H1 (cell line): Measurements from ENCODE around the gene RASGEF1C. TPM values are rescaled to one million over a fixed set of nuclear protein-coding genes. Genes with fewer than 3 reads are reported as not detected.

Source experiments
- CTCF ChIA-PET: fragments of 300-600 bp; sonication (Branson Sonifier 250); formaldehyde crosslinking; loops from one replicate; lab custom pipeline; 2021; ENCODE audit not compliant: partially characterized antibody; lab: Charles Lee
- POLR2A ChIA-PET: fragments of 300-600 bp; sonication (Branson Sonifier 250); formaldehyde crosslinking; loops from one replicate; lab custom pipeline; 2021; ENCODE audit warnings: inconsistent platforms; ENCODE audit not compliant: partially characterized antibody; lab: Charles Lee
- DNase-seq, 2 experiments: peaks; one replicate each; pipeline versions ENCODE4 v3.0.0 to v3.0.0-alpha.2; 2010 to 2022; ENCODE audit warnings: low spot score in 2 of 2, low read depth in 1 of 2, mixed read lengths in 1 of 2
- FAIRE-seq: peaks from 2 replicates; lab custom pipeline; 2011; peaks lifted over from hg19 to GRCh38; lab: Jason Lieb, UNC
- H2AFZ ChIP-seq: 2 replicates; pipeline ENCODE4 v1.8.1; 2012; ENCODE audit warnings: low read length, inconsistent platforms
- H2AK5ac ChIP-seq: 2 replicates; pipeline ENCODE4 v1.6.1; 2013; ENCODE audit warnings: low read depth, low read length
- H2BK120ac ChIP-seq: replicated peaks from 2 replicates; pipeline ENCODE3; 2013; ENCODE audit warnings: low read depth, low read length, inconsistent platforms
- H2BK12ac ChIP-seq: 2 replicates; pipeline ENCODE4 v1.6.1; 2013; ENCODE audit warnings: low read depth, low read length
- H2BK15ac ChIP-seq: 2 replicates; pipeline ENCODE4 v1.6.1; 2013; ENCODE audit warnings: low read length
- H2BK20ac ChIP-seq: 2 replicates; pipeline ENCODE4 v1.6.1; 2013; ENCODE audit warnings: low read length
- H2BK5ac ChIP-seq: 2 replicates; pipeline ENCODE4 v1.6.1; 2013; ENCODE audit warnings: low read depth, low read length
- H3K14ac ChIP-seq: 2 replicates; pipeline ENCODE4 v1.6.1; 2013; ENCODE audit warnings: inconsistent platforms; ENCODE audit not compliant: insufficient read length
- H3K18ac ChIP-seq: 2 replicates; pipeline ENCODE4 v1.6.1; 2013; ENCODE audit warnings: low read length; ENCODE audit errors: extremely low read depth
- H3K23ac ChIP-seq: 2 replicates; pipeline ENCODE4 v1.6.1; 2013; ENCODE audit warnings: inconsistent platforms; ENCODE audit not compliant: insufficient read length
- H3K23me2 ChIP-seq: 2 replicates; pipeline ENCODE4 v1.6.1; 2013; ENCODE audit warnings: low read depth, low read length
- H3K27ac ChIP-seq: 2 replicates; pipeline ENCODE4 v1.6.1; 2011; ENCODE audit warnings: low read depth, low read length, inconsistent platforms
- H3K27me3 ChIP-seq, 4 experiments: replicated peaks in 1 of 4; 1 replicate in 1 of 4; 2 replicates in 3 of 4; pipeline versions ENCODE4 v1.6.1 to v1.8.1; 2011 to 2013; ENCODE audit warnings: low read length in 3 of 4, mild to moderate bottlenecking in 3 of 4, inconsistent platforms in 2 of 4, mixed read lengths in 2 of 4, moderate library complexity in 1 of 4; ENCODE audit not compliant: control insufficient read depth in 3 of 4, insufficient read depth in 3 of 4; ENCODE audit errors: extremely low read depth in 1 of 4
- H3K36me3 ChIP-seq, 4 experiments: 2 replicates each; pipeline versions ENCODE4 v1.6.1 to v1.8.1; 2011 to 2013; ENCODE audit warnings: mild to moderate bottlenecking in 4 of 4, low read length in 3 of 4, moderate library complexity in 2 of 4, control low read depth in 1 of 4, inconsistent platforms in 1 of 4; ENCODE audit not compliant: insufficient read depth in 4 of 4, control insufficient read depth in 2 of 4
- H3K4ac ChIP-seq: replicated peaks from 2 replicates; pipeline ENCODE3; 2013; ENCODE audit warnings: low read length, low read depth, mixed read lengths, inconsistent platforms; ENCODE audit not compliant: insufficient read length
- H3K4me1 ChIP-seq, 4 experiments: replicated peaks in 1 of 4; 1 replicate in 1 of 4; 2 replicates in 3 of 4; pipeline versions ENCODE4 v1.6.1 to v1.8.1; 2011 to 2013; ENCODE audit warnings: low read length in 3 of 4, inconsistent platforms in 2 of 4, mixed read lengths in 1 of 4; ENCODE audit not compliant: insufficient read depth in 4 of 4, control insufficient read depth in 3 of 4
- H3K4me2 ChIP-seq, 2 experiments: 2 replicates each; pipeline versions ENCODE4 v1.6.1 to v1.8.1; 2011 to 2013; ENCODE audit warnings: low read depth in 2 of 2, low read length in 2 of 2, control low read depth in 1 of 2, inconsistent platforms in 1 of 2, mild to moderate bottlenecking in 1 of 2; ENCODE audit not compliant: insufficient read depth in 1 of 2
- H3K4me3 ChIP-seq, 4 experiments: fragments of 200-600, 300-600 bp in 1 of 4; sonication (generic), shearing (Covaris generic), sonication (Bioruptor Twin) in 1 of 4; 2 replicates each; pipeline versions ENCODE4 v1.5.1 to v1.8.1; 2011 to 2016; ENCODE audit warnings: low read length in 4 of 4, low read depth in 3 of 4, control low read depth in 2 of 4, inconsistent platforms in 2 of 4, mild to moderate bottlenecking in 2 of 4, mixed read lengths in 1 of 4, moderate library complexity in 1 of 4; ENCODE audit not compliant: insufficient read depth in 2 of 4; ENCODE audit errors: extremely low read depth in 1 of 4
- H3K56ac ChIP-seq: replicated peaks from 2 replicates; pipeline ENCODE3; 2013; ENCODE audit warnings: low read depth, mild to moderate bottlenecking, mixed read lengths, low read length, inconsistent platforms; ENCODE audit not compliant: insufficient read length
- H3K79me1 ChIP-seq: 2 replicates; pipeline ENCODE4 v1.6.1; 2013; ENCODE audit warnings: low read depth, low read length, control low read depth
- H3K79me2 ChIP-seq, 2 experiments: 2 replicates each; pipeline versions ENCODE4 v1.6.1 to v1.8.1; 2012 to 2013; ENCODE audit warnings: low read length in 2 of 2, mild to moderate bottlenecking in 2 of 2, inconsistent platforms in 1 of 2; ENCODE audit not compliant: insufficient read depth in 2 of 2, control insufficient read depth in 1 of 2
- H3K9ac ChIP-seq, 4 experiments: replicated peaks in 1 of 4; 1 replicate in 1 of 4; 2 replicates in 3 of 4; pipeline versions ENCODE4 v1.6.1 to v1.8.1; 2011 to 2013; ENCODE audit warnings: low read depth in 3 of 4, low read length in 3 of 4, control low read depth in 2 of 4, mild to moderate bottlenecking in 2 of 4, moderate library complexity in 2 of 4, inconsistent platforms in 1 of 4; ENCODE audit errors: extremely low read depth in 1 of 4
- H3K9me3 ChIP-seq, 2 experiments: 2 replicates each; pipeline versions ENCODE4 v1.6.1 to v1.8.1; 2012 to 2013; ENCODE audit warnings: mild to moderate bottlenecking in 2 of 2, moderate library complexity in 2 of 2, control low read depth in 1 of 2, inconsistent platforms in 1 of 2, low read depth in 1 of 2, low read length in 1 of 2, mixed read lengths in 1 of 2; ENCODE audit not compliant: insufficient read depth in 2 of 2
- H4K20me1 ChIP-seq, 2 experiments: replicated peaks in 1 of 2; 2 replicates each; pipeline versions ENCODE3 to v1.8.1; 2011 to 2013; ENCODE audit warnings: inconsistent platforms in 2 of 2, low read length in 2 of 2, mild to moderate bottlenecking in 1 of 2; ENCODE audit not compliant: insufficient read depth in 2 of 2, control insufficient read depth in 1 of 2
- H4K5ac ChIP-seq: 2 replicates; pipeline ENCODE4 v1.6.1; 2013; ENCODE audit warnings: low read length, low read depth, mixed read lengths, inconsistent platforms; ENCODE audit not compliant: insufficient read length
- H4K8ac ChIP-seq: 2 replicates; pipeline ENCODE4 v1.8.0; 2013; ENCODE audit warnings: mild to moderate bottlenecking, moderate library complexity, low read length, inconsistent platforms; ENCODE audit not compliant: insufficient read depth; ENCODE audit errors: extremely low read depth
- H4K91ac ChIP-seq: replicated peaks from 2 replicates; pipeline ENCODE3; 2013; ENCODE audit warnings: low read length, mixed read lengths, inconsistent platforms; ENCODE audit not compliant: insufficient read length
- BCL11A ChIP-seq, 2 experiments: IDR thresholded peaks; one replicate each; pipeline ENCODE4 v1.6.1; 2011; ENCODE audit warnings: low read depth in 2 of 2, low read length in 2 of 2, mild to moderate bottlenecking in 2 of 2
- CEBPB ChIP-seq: IDR thresholded peaks from 2 replicates; pipeline ENCODE4 v1.6.1; 2012; ENCODE audit warnings: low read depth, low read length
- CHD1 ChIP-seq: IDR thresholded peaks from 2 replicates; pipeline ENCODE4 v1.6.1; 2012; ENCODE audit warnings: low read depth, low read length, improper control_type of control experiment
- GABPA ChIP-seq: IDR thresholded peaks from 2 replicates; pipeline ENCODE4 v1.6.1; 2011; ENCODE audit warnings: mild to moderate bottlenecking, low read length, moderate library complexity, borderline replicate concordance; ENCODE audit not compliant: insufficient read depth
- GTF2F1 ChIP-seq: IDR thresholded peaks from 2 replicates; pipeline ENCODE4 v1.6.1; 2012; ENCODE audit warnings: low read depth, low read length, improper control_type of control experiment, borderline replicate concordance
- JUN ChIP-seq: IDR thresholded peaks from 2 replicates; pipeline ENCODE4 v1.6.1; 2011; ENCODE audit warnings: low read depth, mild to moderate bottlenecking, improper control_type of control experiment, low read length
- MAFK ChIP-seq: IDR thresholded peaks from 2 replicates; pipeline ENCODE4 v1.6.1; 2012; ENCODE audit warnings: low read depth, mild to moderate bottlenecking, improper control_type of control experiment, low read length
- POU5F1 ChIP-seq: IDR thresholded peaks from 2 replicates; pipeline ENCODE4 v1.6.1; 2011; ENCODE audit warnings: low read depth, mild to moderate bottlenecking, low read length, moderate library complexity
- RBBP5 ChIP-seq: IDR thresholded peaks from 2 replicates; pipeline ENCODE4 v1.7.1; 2012; ENCODE audit warnings: low read depth, mild to moderate bottlenecking, inconsistent platforms, low read length, moderate library complexity, borderline replicate concordance
- SAP30 ChIP-seq: fragments of 300-600 bp; sonication (generic); IDR thresholded peaks from 2 replicates; pipeline ENCODE4 v1.7.1; 2012; ENCODE audit warnings: low read length, moderate library complexity, mild to moderate bottlenecking, inconsistent platforms; ENCODE audit not compliant: insufficient read depth, insufficient replicate concordance
- TAF7 ChIP-seq: optimal IDR thresholded peaks from 2 replicates; pipeline ENCODE3; 2011; ENCODE audit warnings: low read depth, mild to moderate bottlenecking, inconsistent platforms, low read length, moderate library complexity, borderline replicate concordance
- TBP ChIP-seq: IDR thresholded peaks from 2 replicates; pipeline ENCODE4 v1.6.1; 2011; ENCODE audit warnings: low read depth, low read length, improper control_type of control experiment
- TCF12 ChIP-seq: IDR thresholded peaks from 2 replicates; pipeline ENCODE4 v1.6.1; 2011; ENCODE audit warnings: low read depth, mild to moderate bottlenecking, low read length
- WGBS, 2 experiments: shearing (Covaris generic) in 1 of 2; methylation state at CpG; one replicate each; pipeline versions ENCODE4 v1.1.6 to v1.1.7; 2013 to 2015; ENCODE audit warnings: low lambda C conversion rate in 2 of 2, mixed read lengths in 2 of 2, inconsistent platforms in 1 of 2, low coverage in 1 of 2, missing lambda C conversion rate in 1 of 2; ENCODE audit not compliant: insufficient replicate concordance in 2 of 2, insufficient coverage in 1 of 2, insufficient read length in 1 of 2; ENCODE audit errors: extremely low coverage in 1 of 2, missing lambda C conversion rate in 1 of 2; 5-methylcytosine and 5-hydroxymethylcytosine counted together
- polyA plus RNA-seq, 7 experiments: library from polyadenylated mRNA; depleted of rRNA in 3 of 7; stranded (reverse) in 5 of 7; unstranded in 2 of 7; fragments of >200 nt in 5 of 7; fragments of 200-250 nt in 2 of 7; gene quantifications; 1 replicate in 5 of 7; 2 replicates in 1 of 7; 4 replicates in 1 of 7; pipeline versions ENCODE4 v1.2.1 to v1.2.3, GENCODE V29; 2011 to 2013; ENCODE audit warnings: missing spikeins in 2 of 7, mixed read lengths in 2 of 7
- total RNA-seq: library from RNA; stranded (reverse); fragmentation: NEBNext Ultra II Directional; extraction: Animal tissue kit (Norgen Biotek cat#: 25700); gene quantifications from 2 replicates; pipeline ENCODE4 v1.2.1, GENCODE V29; 2021

Gene RASGEF1C
- total and polyA plus RNA-seq, 2 of the 8 experiments (the other 6 are each of a cell fraction or from before 2014, with no cell fraction given) = 0.26 to 0.61 TPM

DNA sequence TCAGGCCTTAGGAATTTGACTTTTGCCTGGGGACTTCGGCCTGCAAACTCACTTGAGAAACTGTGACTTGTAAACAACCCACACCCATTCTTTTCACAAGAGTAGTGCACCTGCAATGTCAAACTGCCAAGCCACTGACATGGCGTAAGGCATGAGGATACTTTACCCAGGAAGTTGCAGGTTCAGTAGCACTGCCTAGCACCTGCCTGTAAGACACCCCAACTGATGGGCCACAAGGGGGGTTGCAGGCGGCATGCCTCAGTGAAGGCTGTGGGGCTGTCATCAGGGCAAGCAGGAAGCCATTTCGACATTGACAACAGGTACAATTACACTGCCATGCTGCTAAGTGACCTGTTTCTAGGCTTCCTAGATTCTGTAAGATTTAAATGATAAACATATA is 41.3 kb upstream of the RASGEF1C start:
- no peak overlapping the region for H3K23ac ChIP-seq
- no peak for DNase-seq
- no peak overlapping the region for H2AFZ ChIP-seq
- H3K18ac ChIP-seq = no peak overlapping the region
- no peak overlapping the region for H3K4me2 ChIP-seq
- no peak overlapping the region for H3K14ac ChIP-seq
- H3K9me3 ChIP-seq = peaks cover 36 to 44% of the 10 kb centered on the region in 2 experiments
- no peak overlapping the region for H3K27ac ChIP-seq
- no peak overlapping the region for H2BK120ac ChIP-seq
- no peak overlapping the region for H3K56ac ChIP-seq
- no peak overlapping the region for H2BK12ac ChIP-seq
- H3K27me3 ChIP-seq = no peaks in the 10 kb centered on the region
- H4K20me1 ChIP-seq = no peaks in the 10 kb centered on the region
- CTCF ChIA-PET = no interaction called here
- no peaks in the 10 kb centered on the region for H3K4me1 ChIP-seq
- H2BK20ac ChIP-seq = no peak overlapping the region
- no peaks in the 10 kb centered on the region for H3K79me1 ChIP-seq
- POLR2A ChIA-PET = no interaction called here
- no peak overlapping the region for H3K4ac ChIP-seq
- H2AK5ac ChIP-seq = no peak overlapping the region
- H2BK15ac ChIP-seq = no peak overlapping the region
- no peak overlapping the region for H4K8ac ChIP-seq
- no peak overlapping the region for H4K5ac ChIP-seq
- no peaks in the 10 kb centered on the region for H3K23me2 ChIP-seq
- FAIRE-seq = no peak
- no peak overlapping the region for H4K91ac ChIP-seq
- 90% methylated on average over 4 of the region's 4 CpGs; no CpG with 5 or more reads in 1 of the 2 experiments for WGBS, 2 experiments
- no peak overlapping the region for H2BK5ac ChIP-seq
- H3K4me3 ChIP-seq = no peak overlapping the region
- H3K79me2 ChIP-seq = no peaks in the 10 kb centered on the region
- H3K36me3 ChIP-seq = peaks cover 0 to 49% (median 15%) of the 10 kb centered on the region in 4 experiments; a peak in 5 of 8 replicates
- no peak overlapping the region for H3K9ac ChIP-seq
- TF ChIP-seq TCF12 = no peak
- no peak for TF ChIP-seq GABPA
- no peak for TF ChIP-seq TBP
- no peak for TF ChIP-seq RBBP5
- no peak for TF ChIP-seq TAF7
- no peak for TF ChIP-seq JUN
- no peak for TF ChIP-seq CHD1
- TF ChIP-seq CEBPB = no peak
- TF ChIP-seq POU5F1 = no peak
- no peak for TF ChIP-seq GTF2F1
- TF ChIP-seq SAP30 = no peak
- no peak for TF ChIP-seq BCL11A (IDR thresholded peaks at IDR 0.05; ENCODE audit: low read depth in 2 of 2, low read length in 2 of 2)
- TF ChIP-seq MAFK = no peak
